Loucy (cell line): ENCODE results near the gene BHLHE23.

Experiments used
- EZH2phosphoT487 ChIP-seq: fragments of 200-600 bp; IDR thresholded peaks from 2 replicates; pipeline ENCODE4 v1.6.1; 2018; ENCODE audit warnings: antibody characterized with exemption, mild to moderate bottlenecking, moderate library complexity, borderline replicate concordance
- TF ChIP-seq, protein P1 (sequence below): fragments of 200-600 bp; sonication (generic); conservative IDR thresholded peaks from 2 replicates; pipeline ENCODE4 v1.5.1; 2014; ENCODE audit warnings: mild to moderate bottlenecking, antibody characterized with exemption, low read length

DNA sequence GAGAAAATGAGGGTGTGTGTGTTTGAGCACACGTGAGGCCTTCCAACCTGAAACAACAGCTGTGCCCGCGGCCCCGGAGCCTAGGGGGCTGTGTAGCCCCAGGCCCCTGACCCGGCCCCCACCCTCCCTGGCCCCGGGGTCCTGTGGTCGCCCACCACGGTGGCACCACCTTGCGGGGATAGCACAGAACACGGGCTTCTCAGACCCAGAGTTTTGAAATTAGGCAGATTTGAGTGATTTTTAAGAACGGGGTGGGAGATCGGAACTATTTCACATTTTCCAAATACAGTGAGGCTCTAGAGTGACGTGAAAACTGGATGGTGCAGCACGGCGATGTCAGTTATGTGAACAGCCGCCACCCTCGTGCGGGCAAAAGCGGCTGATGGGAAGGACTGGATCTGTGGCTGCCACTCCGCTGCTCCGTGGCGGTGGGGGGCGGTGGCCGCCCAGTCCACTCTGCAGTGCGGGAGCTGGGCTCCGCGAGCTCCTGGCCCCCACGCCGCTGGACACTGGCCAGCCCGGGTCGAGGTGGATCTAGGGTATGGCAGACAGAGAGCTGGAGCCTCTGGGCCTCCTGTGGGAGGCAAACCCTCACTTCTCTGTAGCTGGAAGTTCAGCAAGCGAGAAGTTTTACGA lies 17.3 kb upstream of the BHLHE23 start:
- TF ChIP-seq, protein P1, sequence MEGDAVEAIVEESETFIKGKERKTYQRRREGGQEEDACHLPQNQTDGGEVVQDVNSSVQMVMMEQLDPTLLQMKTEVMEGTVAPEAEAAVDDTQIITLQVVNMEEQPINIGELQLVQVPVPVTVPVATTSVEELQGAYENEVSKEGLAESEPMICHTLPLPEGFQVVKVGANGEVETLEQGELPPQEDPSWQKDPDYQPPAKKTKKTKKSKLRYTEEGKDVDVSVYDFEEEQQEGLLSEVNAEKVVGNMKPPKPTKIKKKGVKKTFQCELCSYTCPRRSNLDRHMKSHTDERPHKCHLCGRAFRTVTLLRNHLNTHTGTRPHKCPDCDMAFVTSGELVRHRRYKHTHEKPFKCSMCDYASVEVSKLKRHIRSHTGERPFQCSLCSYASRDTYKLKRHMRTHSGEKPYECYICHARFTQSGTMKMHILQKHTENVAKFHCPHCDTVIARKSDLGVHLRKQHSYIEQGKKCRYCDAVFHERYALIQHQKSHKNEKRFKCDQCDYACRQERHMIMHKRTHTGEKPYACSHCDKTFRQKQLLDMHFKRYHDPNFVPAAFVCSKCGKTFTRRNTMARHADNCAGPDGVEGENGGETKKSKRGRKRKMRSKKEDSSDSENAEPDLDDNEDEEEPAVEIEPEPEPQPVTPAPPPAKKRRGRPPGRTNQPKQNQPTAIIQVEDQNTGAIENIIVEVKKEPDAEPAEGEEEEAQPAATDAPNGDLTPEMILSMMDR, result no peak
- no peak for TF ChIP-seq EZH2phosphoT487
